Body of pancreas (tissue), 4 donors: ENCODE data around the gene ZNF74.

Experiments used
- CTCF ChIP-seq, 7 experiments: fragments of 450-650 bp in 4 of 7; fragments of 200-600 bp in 3 of 7; sonication (generic) in 3 of 7; IDR thresholded peaks; one replicate each; pipeline ENCODE4 v1.5.1; 2016 to 2019; ENCODE audit warnings: antibody characterized with exemption in 7 of 7
- POLR2A ChIP-seq, 3 donors: fragments of 450-650 bp; IDR thresholded peaks; one replicate each; pipeline ENCODE4 v1.6.1; 2016; ENCODE audit warnings: antibody characterized with exemption in 3 of 3, mild to moderate bottlenecking in 2 of 3

- TF ChIP-seq CTCF (IDR thresholded peaks at IDR 0.05) (no peak), POLR2A (IDR thresholded peaks at IDR 0.05) (no peak)
These were observed 6.8 kb downstream of the ZNF74 start for GRCh38 chr22:20400606-20401375.
